ENCODE data around the gene AGBL1.

DNA sequence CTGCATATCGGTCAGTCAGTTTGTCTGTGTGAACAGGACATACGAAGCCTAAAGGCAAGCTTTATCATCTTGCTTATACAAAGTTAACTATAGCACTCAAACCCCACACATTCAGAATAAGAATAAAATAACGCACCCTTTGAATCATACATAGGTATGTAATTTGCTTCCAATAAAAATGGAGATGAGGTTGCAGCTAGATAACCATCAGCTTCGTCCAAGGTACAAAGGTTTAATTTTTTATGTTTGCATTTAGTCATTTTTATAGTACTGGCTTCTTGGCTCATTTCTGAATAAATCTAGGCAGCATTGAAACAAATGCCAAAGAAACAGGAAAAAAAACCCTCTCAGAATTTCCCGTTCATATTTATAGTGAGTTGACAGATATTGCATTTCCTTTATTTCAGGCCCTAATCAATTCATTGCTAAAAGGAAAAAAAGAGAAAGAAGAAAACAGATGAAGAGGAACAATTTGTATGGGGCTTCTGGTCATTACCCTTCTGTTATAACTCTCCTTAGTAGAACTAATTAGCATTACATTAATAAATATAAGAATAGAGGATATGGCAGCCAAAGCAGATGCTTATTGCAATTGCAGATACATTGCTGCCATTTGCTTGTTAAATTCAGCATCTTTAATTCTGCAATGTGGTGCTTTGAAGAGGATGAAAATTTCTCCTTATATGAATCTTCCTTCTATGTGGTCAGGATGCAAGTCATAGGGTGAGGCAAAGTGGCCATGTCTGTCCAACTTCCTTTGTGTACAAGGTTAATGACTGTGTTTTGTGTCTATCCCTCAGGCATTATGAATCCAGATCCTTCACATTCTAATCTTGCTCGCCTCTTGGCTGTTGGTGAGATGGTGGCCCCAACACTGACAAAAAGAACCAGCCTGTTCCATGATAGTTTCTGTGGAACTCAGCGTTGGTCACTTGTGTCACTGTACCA lies 550.0 kb downstream of the AGBL1 start:
- TF ChIP-seq REST (IDR thresholded peaks at IDR 0.05; ENCODE audit: insufficient read depth in 1 of 2, low read depth in 2 of 2, low read length in 2 of 2) (no peak), POLR2AphosphoS5 (IDR thresholded peaks at IDR 0.05; ENCODE audit: low read depth, low read length) (no peak), SIN3A (IDR thresholded peaks at IDR 0.05; ENCODE audit: borderline replicate concordance, insufficient read depth, low read length) (no peak), TAF1 (IDR thresholded peaks at IDR 0.05; ENCODE audit: borderline replicate concordance, insufficient read depth, low read length) (no peak)

Data from PFSK-1 (cell line).